H1 (cell line): ENCODE measurements around the gene PRSS8. TPM values are rescaled to one million over a fixed set of nuclear protein-coding genes. Genes with fewer than 3 reads are reported as not detected.

Experiments
- CHD7 ChIP-seq: fragments of 300-600 bp; sonication (generic); IDR thresholded peaks from 2 replicates; pipeline ENCODE4 v1.7.1; 2012; ENCODE audit warnings: low read length, moderate library complexity, mild to moderate bottlenecking, inconsistent platforms; ENCODE audit not compliant: insufficient replicate concordance
- HDAC2 ChIP-seq, 2 experiments: fragments of 300-600 bp in 1 of 2; sonication (generic) in 1 of 2; IDR thresholded peaks; 2 replicates each; pipeline ENCODE4 v1.6.1; 2011 to 2012; ENCODE audit warnings: low read depth in 2 of 2, low read length in 2 of 2, mild to moderate bottlenecking in 2 of 2, moderate library complexity in 2 of 2, borderline replicate concordance in 1 of 2, inconsistent platforms in 1 of 2
- PHF8 ChIP-seq: fragments of 200-600 bp; sonication (generic); conservative IDR thresholded peaks from 2 replicates; pipeline ENCODE4 v1.7.1; 2012; ENCODE audit warnings: low read depth, mild to moderate bottlenecking, inconsistent platforms, low read length, moderate library complexity
- SP2 ChIP-seq: IDR thresholded peaks from 2 replicates; pipeline ENCODE4 v1.6.1; 2012; ENCODE audit warnings: mild to moderate bottlenecking, low read length, inconsistent platforms
- TEAD4 ChIP-seq: IDR thresholded peaks from 2 replicates; pipeline ENCODE4 v1.6.1; 2012; ENCODE audit warnings: low read depth, low read length, inconsistent platforms, mixed read lengths
- polyA plus RNA-seq, 7 experiments: library from polyadenylated mRNA; depleted of rRNA in 3 of 7; stranded (reverse) in 5 of 7; unstranded in 2 of 7; fragments of >200 nt in 5 of 7; fragments of 200-250 nt in 2 of 7; gene quantifications; 1 replicate in 5 of 7; 2 replicates in 1 of 7; 4 replicates in 1 of 7; pipeline versions ENCODE4 v1.2.1 to v1.2.3, GENCODE V29; 2011 to 2013; ENCODE audit warnings: missing spikeins in 2 of 7, mixed read lengths in 2 of 7
- total RNA-seq: library from RNA; stranded (reverse); fragmentation: NEBNext Ultra II Directional; extraction: Animal tissue kit (Norgen Biotek cat#: 25700); gene quantifications from 2 replicates; pipeline ENCODE4 v1.2.1, GENCODE V29; 2021

Gene PRSS8
- total and polyA plus RNA-seq, 2 of the 8 experiments (the other 6 are each of a cell fraction or from before 2014, with no cell fraction given): 87.7 to 273 TPM

DNA sequence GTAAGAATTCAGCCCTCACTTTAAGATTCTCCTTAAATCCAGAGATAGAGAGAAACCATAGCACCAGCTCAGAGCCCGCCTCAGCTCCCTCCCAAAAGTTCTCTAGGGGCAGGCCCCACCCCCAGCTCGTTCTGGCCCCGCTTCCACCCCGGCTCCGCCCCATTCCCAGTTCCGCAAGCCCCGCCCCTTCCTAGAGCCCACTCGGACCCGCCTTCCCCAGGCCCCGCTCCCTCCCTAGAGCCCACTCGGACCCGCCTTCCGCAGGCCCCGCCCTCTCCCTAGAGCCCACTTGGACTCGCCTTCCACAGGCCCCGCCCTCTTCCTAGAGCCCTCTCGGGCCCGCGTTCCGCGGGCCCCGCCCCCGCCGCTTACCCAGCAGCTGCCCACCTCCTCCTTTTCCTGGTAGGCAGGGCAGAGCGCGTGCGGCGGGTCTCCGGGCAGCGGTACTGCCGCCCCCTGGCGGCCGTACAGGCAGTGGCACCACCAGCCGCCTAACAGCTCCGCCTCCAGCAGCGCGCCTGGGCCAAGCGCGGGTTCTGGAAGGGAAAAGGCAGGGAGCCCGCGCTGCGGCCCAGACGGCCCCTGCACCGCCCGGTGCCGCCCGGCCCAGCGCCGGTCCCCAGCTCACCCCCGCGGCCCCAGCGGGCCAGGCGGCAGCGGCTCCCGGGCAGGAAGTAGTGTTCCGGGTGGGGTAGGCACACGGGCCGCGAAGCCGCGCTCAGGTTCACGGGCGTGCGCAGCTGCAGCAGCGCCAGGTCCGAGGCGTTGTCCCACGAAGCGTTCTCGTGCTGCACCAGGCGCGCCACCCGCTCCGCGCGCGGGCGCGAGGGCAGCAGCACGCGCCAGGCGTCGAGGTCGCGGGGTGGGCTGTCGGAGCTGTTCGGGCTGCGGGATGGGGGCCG is 6.8 kb upstream of the PRSS8 start (continued):
- TF ChIP-seq CHD7 (no peak), HDAC2 (IDR thresholded peaks at IDR 0.05; ENCODE audit: borderline replicate concordance in 1 of 2, low read depth in 2 of 2, low read length in 2 of 2) (peak in 1 of 2 experiments; percentile 93; a peak in 3 of 4 replicates), SP2 (no peak), PHF8 (peak; percentile 31; the same call in 1 of the 2 replicates), TEAD4 (no peak)
